LNCaP clone FGC (cell line): ENCODE measurements around the gene STK17A.

Source experiments
- DNase-seq: peaks from one replicate; pipeline ENCODE4 v3.0.0-alpha.2; 2011; ENCODE audit warnings: low read depth
- H3K4me3 ChIP-seq: 2 replicates; pipeline ENCODE4 v1.5.1; 2011; ENCODE audit warnings: mild to moderate bottlenecking, low read depth, low read length, control low read depth
- CTCF ChIP-seq: IDR thresholded peaks from 2 replicates; pipeline ENCODE4 v1.5.1; 2012; ENCODE audit warnings: mild to moderate bottlenecking; ENCODE audit not compliant: control insufficient read depth, insufficient read depth; ENCODE audit errors: extremely low read depth

STK17A gene

GRCh38 chr7:43538404-43538771 lies 44.5 kb upstream of the STK17A start:
- TF ChIP-seq CTCF: no peak
- no peak overlapping the region for H3K4me3 ChIP-seq
- no peak for DNase-seq

GRCh38 chr7:43540471-43540870 lies 42.4 kb upstream of the STK17A start:
- no peak for TF ChIP-seq CTCF
- DNase-seq: no peak

GRCh38 chr7:43542716-43543115 lies 40.2 kb upstream of the STK17A start:
- no peak for TF ChIP-seq CTCF
- no peak for DNase-seq
- H3K4me3 ChIP-seq: no peak overlapping the region

More at GRCh38 chr7:43540471-43540870, 42.4 kb upstream of the STK17A start:
- no peak overlapping the region for H3K4me3 ChIP-seq

GRCh38 chr7:43546231-43546630 lies 36.7 kb upstream of the STK17A start:
- DNase-seq: no peak
- no peak overlapping the region for H3K4me3 ChIP-seq
- TF ChIP-seq CTCF: no peak

- TF ChIP-seq CTCF: no peak
- DNase-seq: no peak
- no peak overlapping the region for H3K4me3 ChIP-seq
These were observed 32.5 kb upstream of the STK17A start for GRCh38 chr7:43550427-43550826.

GRCh38 chr7:43552122-43552521 lies 30.8 kb upstream of the STK17A start:
- TF ChIP-seq CTCF: no peak
- DNase-seq: no peak
- no peak overlapping the region for H3K4me3 ChIP-seq

GRCh38 chr7:43553999-43554398 lies 28.9 kb upstream of the STK17A start:
- TF ChIP-seq CTCF: no peak
- no peak for DNase-seq
- H3K4me3 ChIP-seq: no peak overlapping the region
